ENCODE measurements around the gene CPNE5.
A peak's percentile ranks its signal among the peaks of the same experiment; 100 is the strongest.

The CPNE5 gene

DNA sequence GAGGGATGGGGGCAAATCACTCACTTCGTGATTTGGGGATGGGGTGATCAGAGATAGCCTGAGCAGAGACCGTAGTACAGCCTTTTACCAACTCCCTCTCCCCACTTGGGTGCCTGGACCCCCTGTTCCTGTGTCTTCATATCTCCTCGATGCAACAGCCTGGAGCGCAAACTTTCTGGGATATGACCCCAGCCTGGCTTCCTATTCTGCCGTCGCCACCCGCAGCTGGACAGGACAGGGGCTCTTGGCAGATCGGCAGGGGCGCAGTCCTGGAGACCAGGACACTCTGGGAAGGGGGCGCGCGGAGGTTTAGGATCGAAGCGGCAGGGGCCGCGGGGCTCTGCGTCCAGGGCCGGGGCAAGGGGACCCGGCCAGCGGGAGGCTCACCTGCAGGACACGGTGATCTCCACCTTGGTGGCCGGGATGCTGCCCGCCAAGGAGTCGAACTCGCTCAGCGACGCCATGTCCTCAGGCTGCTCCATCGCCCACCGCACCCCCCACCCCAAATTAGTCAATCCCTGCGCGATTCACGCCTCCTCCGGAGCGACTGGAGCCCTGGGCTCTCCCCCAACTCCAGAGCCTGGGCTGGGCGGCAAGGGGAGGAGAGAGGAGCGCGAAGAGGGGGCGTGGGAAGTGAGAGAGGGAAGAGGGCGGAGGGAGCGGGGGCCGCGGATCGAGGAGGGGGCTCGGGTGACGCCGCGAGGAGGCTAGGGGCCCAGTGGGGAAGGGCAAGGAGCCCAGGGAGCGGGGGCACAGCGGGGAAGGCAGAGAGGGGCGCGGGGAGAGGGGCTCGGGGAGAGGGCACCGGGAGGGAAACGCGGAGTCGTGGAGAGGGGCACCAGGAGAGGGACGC is at the start of gene CPNE5:
Gene CPNE5 (minus strand): TSS at position 549 of the 853 bp plus-strand sequence. CDS start 67 bp downstream, at position 482.
- no peak for DNase-seq (ENCODE audit: low read depth in 3 of 3)

DNA sequence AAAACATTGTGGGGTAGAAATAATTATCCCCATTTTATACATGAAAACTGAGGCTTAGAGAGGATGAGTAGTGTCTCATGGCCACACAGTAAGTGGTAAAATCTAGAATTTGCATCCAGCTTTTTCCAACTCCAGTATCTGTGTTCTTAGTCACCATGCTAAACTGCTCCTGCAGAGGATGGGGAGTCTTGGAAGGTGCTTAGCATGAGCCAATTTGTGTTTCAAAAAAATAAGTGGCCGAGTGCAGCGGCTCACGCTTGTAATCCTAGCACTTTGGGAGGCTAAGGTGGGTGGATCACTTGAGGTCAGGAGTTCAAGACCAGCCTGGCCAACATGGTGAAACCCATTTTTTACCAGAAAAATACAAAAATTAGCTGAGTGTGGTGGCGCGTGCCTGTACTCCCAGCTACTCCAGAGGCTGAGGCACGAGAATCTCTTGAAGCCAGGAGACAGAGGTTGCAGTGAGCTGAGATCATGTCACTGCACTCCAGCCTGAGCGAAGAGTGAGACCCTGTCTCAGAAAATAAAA is 48.9 kb upstream of the CPNE5 start:
- DNase-seq (ENCODE audit: low read depth in 3 of 3): no peak

DNA sequence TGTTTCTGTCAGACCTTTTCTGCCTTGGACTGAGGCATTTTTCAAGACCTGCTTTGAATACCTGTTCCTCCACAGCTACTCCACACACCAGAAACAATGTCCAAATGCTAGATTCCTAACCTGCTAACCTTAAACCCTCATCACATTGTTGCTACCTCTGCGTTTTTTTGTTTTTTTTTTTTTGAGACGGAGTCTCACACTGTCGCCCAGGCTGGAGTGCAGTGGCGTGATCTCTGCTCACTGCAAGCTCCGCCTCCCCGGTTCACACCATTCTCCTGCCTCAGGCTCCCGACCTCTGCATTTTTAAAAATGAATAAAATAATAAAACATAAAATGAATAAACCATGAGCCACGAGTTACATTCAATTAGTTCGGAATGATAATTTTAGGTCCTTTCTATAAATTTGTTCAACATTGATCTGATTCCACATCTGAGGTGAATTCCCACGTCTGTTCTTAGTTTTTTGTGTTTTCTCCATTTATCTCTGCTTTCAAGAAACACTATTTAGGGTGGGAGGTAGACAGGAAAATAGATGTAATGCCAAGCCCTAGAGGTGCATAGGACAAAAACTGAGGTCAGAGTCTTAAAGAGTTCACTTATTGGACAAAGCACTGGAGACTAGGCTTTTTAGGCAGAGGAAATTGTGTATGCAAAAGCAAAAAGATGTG is 47.8 kb upstream of the CPNE5 start:
- no peak for DNase-seq (ENCODE audit: low read depth in 3 of 3)

DNA sequence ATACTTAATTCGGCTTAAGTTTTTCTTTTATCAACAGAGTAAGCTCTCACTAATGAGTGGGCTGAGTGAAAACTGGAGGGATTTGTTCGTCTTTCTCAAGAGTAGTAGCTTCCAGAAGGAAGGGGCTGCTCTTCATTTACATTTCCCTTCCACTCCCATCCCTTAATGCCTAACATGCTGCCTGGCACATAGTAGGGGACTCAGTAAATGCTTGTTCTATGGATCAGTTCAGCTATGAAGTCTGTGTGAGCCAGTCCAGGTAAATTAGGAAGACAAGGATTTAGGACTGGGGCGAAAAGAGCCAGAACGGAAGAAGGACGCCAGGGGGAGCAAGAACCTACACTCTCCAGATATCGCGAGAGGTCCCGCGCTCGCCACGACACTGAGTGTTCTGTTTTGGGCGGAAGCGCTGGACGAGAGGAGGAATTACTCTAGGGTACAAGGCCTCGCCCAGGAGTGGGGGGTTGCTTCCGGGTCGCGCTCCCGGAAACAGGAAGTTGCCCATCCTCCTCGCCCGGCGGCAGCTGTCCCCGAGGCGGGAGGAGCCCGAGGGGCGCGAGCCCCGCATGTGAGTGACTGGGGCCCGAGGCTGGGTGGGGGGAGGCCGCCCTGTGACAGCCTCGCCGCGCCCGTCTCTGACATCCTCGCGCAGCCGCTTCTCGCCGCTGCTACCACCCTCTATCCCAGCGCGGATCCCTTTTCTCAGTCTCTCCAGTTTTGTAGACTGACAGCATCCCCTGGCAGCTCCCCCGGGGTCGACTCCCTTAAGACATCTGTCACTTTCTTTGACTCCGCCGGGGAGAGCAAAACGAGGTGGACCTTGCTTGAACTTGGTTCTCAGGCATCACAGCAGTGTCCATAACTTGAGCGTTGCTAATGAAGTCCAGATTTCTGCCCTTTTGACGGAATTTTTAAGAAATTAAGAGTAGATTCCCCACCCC is 46.5 kb upstream of the CPNE5 start, which contains the start of gene C6orf89:
Gene C6orf89 (plus strand): TSS at position 492 of the 941 bp plus-strand sequence. CDS start 13,493 bp downstream, outside the sequence.
- peak; percentile 94 to 97 (median 96) for DNase-seq (ENCODE audit: low read depth in 3 of 3)

DNA sequence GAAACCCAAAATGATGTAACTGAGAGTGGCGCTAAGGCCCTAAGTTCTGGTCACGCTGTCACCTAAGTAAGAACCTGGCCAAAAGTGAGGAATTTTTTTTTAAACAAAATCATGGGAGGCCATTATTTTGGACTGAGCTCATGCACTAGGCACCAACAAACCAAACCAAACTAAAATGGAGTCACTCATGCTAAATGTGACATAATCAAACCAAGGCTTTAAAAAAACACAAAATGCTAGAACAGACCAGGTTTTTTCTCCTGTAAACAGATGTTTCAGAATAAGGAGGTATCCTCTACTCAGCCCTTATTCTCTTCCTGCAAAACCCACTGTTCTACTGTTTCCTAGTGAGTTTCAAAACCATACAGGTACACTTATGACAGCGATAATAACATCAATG is 45.4 kb upstream of the CPNE5 start:
- no peak for DNase-seq (ENCODE audit: low read depth in 3 of 3)

DNA sequence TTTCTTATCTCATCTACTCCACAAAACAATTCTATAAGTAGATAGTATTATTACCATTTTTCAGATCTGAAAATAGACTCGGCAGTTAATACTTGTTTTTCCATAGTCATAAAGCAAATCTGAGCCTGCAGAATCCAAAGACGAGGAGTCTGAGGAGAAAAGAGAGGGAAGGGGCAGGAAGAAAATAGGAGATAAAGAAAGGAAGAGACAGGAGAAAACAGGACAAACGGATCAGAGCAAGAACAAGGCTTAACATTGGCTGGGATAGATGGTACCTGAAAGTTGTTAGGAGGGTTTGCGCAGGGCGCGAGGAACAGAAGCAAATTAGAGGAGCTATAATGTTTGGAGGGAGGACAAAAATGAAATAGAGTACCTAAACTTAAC is 36.0 kb upstream of the CPNE5 start:
- no peak for DNase-seq (ENCODE audit: low read depth in 3 of 3)

DNA sequence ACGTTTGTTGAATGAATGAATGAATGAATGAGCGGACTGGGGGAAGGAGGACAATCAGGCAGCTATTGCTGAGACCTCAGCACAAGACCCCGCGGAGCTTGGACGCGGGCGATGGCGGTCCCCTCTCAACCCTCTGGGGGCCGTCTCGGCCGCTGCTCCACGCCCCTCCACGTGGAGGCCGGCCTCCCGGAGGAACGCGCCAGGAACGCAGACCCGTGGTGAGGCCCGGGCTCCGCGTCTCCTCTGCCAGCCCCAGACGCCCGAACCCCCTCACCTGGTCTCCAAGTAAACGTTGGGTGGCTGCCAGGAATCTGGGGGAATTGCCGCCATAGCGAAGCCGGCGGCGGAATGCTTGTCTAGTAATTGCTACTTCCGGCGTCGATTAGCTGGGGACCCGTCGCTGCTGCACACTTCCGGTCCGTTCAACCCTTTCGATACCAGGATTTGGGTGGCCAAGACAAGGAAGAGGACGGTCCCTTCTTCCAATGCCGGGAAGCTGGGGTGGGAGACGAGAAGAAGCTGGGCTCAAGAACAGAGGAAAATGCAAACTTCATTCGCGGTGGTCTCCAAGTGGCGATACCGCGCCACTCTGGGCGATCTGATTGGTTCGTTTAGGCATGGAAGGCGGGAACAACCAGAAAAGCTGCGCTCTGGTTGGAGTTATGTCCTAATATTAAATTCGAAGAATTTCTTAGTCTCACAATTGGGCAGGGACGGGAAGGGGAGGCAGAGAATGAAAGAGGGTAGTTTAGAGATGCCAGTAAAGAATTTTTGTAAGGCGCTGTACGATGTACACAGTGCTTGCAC is 35.4 kb upstream of the CPNE5 start, which contains the start of gene PPIL1:
Gene PPIL1 (minus strand): TSS at position 361 of the 807 bp plus-strand sequence. CDS start 31 bp downstream, at position 330.
- peak; percentile 71 to 77 (median 76) for DNase-seq (ENCODE audit: low read depth in 3 of 3)

DNA sequence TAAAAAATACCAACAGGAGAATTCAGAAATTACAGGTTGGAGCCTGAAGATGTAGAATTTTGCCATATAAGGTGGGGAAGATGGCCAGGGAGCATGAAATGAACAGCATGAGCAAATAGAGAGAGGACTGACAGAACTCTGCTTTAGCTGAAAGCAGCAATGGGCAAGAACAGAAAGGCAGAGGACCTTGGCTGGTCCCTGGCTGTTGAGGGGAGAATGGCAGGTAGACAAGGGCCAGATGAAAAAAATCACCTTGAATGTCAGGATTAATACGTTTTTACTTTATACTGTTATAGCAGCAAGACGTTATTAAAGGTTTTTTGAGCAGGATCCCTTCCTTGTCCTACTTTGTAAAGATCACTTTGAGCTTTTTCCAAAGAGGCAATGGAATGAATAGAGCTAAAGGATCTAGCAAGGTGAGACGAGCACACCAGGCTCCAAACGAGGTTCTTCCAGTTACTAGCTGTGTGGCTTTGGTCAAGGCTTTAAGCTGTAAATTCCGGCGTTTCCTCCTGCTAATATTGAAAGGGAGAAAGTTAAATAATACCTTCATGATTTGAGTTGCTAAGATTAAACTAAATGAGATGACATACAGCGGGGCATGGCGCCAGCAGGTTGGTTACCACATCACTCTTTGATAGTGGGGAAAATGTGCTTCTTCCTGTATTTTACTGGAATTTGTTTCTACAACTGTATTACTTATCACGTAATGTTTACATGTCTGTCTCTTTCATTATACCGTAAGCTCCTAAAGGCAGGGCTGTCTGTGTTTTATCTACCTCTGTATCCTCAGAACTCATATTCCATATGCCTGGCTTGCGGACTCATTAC is 34.6 kb upstream of the CPNE5 start:
- no peak for DNase-seq (ENCODE audit: low read depth in 3 of 3)

DNA sequence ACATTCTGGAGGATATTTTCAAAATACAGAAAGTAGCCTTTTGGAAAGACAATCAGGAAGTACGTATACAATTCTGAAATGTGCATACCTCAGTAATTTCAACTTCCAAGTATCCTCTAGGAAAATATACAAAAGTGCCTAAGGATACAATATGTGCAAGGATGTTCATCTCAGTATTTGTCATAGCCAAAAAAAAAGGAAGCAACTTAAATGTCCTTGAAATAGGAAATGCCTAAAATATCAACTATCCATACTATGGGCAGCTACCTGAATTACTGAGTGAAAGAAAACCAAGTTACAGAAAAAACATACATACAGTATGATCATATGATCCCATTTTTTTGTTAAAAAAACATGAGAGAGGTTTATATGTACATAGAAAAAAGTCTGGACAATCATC is 33.9 kb upstream of the CPNE5 start:
- DNase-seq (ENCODE audit: low read depth in 3 of 3): no peak

DNA sequence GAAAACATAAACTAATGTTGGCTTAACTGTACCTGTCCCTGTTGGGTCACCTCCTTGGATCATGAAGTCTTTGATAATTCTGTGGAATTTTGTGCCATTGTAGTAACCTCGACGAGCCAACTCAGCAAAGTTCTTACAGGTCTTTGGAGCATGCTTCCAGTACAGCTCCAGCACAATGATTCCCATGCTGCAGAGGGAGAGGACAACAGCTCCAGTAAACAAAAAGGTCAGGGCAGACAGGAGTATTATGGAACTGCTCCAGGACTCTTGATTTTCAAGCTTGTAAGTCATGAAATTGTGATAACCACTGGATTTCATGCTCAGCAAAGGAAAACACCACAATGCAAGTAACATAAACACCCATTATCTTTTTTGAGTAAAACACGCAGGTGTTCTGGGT is 32.4 kb upstream of the CPNE5 start:
- no peak for DNase-seq (ENCODE audit: low read depth in 3 of 3)

DNA sequence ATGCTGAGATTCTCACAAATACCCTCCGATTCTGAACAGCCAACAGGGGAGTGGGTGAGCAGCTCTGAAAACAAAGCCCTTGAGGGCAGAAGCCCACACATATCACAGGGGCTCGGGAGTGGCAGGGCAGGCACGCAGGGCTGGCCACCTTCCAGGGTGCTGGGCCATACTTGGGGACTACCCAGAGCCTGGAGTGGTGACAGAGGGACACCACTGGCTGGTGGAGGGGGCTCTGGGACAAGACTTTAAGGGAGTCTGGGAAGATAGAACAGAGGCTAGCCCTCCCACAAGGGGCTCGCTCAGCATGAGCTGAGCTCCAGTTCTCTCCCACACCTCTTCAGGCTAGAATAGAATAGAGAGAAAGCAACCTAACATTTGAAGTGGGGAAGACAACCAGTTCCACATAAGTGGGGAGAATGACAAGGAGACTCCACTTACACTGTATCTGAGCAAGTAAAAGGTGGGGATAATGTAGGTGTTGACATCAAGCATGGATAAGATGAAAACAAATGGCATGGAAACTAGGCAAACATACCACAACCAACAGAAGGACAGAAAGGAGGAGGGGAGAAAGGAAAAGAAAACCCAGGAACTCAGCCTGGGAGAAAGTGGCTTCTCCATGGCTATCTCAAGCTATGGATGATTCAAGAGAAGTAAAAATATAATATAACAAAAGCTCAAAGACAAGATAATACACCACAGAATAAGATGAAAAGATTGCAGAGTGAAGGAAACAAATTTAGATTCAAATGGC is 28.4 kb upstream of the CPNE5 start:
- no peak for DNase-seq (ENCODE audit: low read depth in 3 of 3)

DNA sequence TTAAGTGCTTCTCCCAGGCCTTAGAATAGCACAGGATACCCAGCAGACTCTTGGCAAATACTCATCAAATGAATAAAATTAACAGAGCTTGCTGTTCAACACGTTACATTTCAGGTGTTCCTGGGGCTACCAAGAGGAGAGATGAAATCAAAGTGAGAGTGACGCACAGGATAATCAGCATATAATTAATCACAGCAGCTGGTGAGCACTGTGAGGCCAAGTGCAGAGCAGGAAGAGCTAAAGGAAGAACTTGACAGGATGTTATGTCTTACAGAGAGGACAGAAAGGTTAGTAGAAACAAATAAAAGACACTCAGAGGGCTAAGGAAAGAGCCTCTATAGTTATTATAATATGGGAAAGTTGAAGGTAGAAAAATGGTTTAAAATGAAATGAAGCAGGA is 26.6 kb upstream of the CPNE5 start:
- no peak for DNase-seq (ENCODE audit: low read depth in 3 of 3)

DNA sequence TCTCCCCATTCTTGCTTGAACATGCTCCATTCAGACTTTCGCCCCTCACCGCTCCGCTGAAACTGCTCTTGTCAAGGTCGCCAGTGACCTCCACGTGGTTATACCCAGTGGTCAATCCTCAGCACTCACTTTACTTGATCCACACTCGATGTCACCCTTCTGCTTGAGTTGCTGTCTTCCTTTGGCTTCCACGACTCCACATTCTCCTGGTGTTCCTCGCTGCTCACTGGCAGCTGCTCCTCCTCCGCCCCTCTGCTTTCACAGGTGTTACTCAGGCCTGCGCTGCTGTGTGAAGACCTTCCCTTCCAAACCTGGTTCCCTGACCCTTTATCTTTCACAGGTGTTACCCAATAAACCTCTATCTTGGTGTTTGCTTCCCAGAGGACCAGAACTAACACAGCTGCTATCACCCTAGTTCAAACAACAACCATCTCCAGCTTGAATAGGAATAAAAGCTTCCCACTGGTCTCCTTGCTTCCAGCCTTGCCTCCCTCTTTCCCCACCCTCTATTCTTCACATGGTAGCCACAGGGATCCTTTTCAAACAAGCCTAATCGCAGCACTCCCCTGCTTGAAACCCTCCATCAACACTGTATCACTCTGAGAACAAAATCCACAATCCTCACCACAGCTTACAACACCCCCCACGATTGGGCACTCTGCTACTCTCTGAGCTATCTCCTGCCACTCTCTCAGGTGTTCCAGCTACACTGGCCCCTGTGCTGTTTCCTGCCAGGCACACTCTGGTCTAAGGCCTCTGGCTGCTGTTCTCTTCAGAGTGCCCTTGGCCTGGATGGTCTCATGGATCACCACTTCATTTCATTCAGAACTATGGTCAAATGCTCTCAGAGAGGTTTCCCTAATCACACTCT is 24.7 kb upstream of the CPNE5 start:
- no peak for DNase-seq (ENCODE audit: low read depth in 3 of 3)

DNA sequence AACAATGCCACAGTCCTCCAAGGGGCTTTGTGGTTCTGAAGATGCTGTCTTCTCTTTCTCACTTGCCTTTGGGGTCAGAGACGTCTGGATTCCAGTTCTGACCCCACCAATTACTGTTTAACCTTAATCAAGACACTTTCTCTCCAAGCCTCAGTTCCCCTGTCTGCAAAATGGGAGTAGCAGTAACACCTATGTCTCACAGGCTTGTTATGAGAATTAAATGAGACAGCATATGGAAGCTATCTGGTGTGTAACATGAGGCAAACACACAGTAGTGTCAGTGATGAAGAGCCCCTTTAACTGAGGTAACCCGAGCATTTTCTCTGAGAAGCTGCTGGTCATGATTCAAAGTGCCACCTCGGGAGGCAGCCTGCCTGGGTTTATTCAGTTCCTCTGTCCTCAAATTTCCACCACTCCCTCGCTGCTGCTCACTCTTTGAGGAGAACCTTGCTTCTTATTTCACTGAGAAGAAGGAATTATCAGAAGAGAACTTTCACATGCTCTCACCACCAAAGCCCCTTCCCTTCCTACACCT is 23.7 kb upstream of the CPNE5 start:
- DNase-seq (ENCODE audit: low read depth in 3 of 3): no peak

DNA sequence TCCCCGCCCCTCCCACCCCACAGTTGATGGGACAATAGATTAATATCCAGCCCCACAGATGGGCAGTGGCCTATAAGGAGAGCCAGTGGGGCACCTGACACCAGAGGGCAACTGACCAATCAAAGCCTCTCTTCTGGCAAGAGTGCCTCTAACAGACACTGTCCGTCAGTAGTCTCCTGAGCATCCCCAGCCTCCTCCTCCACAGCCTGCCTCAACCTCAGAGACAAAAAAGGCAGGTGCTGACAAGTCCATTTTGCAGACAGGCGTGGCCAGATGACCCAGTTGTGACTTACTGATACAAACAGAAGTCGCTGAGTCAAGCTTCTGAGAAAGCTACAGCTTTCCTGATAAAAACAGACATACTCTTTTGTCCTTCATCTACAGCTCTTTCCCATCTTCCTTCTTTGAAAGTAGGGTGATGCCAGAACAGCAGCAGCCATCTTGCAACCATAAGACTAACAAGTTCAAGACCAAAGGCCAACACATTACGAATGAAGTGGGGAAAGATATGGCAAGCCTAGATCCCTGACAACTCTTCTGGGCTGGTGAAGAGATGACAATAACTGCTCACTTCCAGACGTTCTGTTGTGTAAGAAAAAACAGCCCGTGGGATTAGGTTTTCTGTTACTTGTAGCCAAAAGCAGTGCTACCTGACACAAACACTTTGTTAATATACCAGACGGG is 23.1 kb upstream of the CPNE5 start:
- no peak for DNase-seq (ENCODE audit: low read depth in 3 of 3)

DNA sequence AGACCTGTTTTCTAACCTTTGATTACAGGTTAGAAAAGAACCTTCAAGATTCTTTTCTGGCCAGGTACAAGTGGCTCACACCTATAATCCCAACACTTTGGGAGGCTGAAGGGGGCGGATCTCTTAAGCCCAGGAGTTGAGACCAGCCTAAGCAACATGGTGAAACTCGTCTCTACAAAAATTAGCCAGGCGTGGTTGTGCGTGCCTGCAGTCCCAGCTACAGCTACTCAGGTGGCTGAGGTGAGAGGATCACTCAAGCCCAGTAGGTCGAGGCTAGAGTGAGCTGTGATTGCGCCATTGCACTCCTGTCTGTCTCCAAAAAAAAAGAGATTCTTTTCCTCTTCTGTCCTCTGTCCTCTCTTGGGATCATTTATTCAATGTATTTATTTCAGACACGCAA is 20.9 kb upstream of the CPNE5 start:
- no peak for DNase-seq (ENCODE audit: low read depth in 3 of 3)

DNA sequence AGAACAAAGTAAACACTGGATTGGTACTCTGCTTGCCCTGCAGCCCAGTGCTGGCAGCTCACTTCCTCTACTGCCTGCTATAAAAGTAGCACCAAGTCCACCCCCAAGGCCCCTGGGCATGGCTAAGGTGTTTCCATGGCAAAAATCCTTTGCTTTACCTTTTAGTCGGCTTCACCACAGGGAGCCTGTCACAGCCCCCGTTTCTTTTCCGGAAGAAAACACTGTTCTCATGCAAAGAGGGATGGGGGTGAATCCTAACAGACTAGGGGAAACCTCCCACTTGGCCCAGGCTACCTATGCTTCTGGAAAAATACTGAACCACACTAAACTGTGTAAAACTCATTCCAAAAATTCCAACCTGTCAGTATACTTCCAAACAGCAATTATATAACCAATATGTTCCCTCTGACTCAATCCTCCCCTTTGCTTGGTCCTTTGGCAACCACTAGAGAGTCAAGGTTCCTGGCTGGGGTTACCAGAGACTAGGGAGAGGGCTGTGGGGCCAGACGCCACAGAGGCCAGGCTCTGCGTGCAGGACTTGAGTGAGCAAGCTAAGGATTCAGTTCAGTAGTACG is 19.2 kb upstream of the CPNE5 start:
- no peak for DNase-seq (ENCODE audit: low read depth in 3 of 3)
